ENCODE measurements around the gene CABP4.

CABP4 gene

DNA sequence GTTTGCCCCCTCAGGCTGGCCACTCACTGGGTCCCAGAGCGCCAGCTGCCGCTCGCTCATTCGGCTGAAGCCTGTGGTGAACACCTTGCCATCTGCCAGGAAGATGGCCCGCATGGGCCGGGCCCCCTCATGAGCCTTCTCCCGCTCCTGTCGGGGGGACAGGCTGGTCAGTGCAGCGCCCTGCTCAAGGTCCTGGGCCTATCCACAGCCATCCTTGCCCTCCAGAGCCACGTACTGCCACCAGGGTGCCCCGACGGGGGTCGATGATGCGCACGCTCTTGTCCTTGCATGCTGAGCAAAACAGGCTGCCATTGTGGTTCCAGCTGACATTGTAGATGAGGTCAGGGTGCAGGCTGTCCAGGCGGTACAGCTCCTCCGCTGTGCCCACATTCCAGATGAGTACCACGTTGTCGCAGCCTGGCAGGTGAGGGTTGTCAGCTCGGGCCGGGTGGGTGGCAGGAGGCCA is 14.0 kb upstream of the CABP4 start:
- H3K27me3 ChIP-seq (replicated peaks), result no peaks in the 10 kb centered on the region
- H3K27ac ChIP-seq, result no peak overlapping the region
- no peak overlapping the region for H3K4me3 ChIP-seq (ENCODE audit: low read depth, low read length)
- no peak for TF ChIP-seq CTCF (IDR thresholded peaks at IDR 0.05; ENCODE audit: low read depth, low read length, missing control alignments)
- in situ Hi-C loops (cut with HindIII; ENCODE audit: low pct_ligation_motif_present, low sequenced_read_pairs), result no loop called here
- no peak for DNase-seq
- peaks cover 34% of the 10 kb centered on the region for H3K36me3 ChIP-seq (replicated peaks)

DNA sequence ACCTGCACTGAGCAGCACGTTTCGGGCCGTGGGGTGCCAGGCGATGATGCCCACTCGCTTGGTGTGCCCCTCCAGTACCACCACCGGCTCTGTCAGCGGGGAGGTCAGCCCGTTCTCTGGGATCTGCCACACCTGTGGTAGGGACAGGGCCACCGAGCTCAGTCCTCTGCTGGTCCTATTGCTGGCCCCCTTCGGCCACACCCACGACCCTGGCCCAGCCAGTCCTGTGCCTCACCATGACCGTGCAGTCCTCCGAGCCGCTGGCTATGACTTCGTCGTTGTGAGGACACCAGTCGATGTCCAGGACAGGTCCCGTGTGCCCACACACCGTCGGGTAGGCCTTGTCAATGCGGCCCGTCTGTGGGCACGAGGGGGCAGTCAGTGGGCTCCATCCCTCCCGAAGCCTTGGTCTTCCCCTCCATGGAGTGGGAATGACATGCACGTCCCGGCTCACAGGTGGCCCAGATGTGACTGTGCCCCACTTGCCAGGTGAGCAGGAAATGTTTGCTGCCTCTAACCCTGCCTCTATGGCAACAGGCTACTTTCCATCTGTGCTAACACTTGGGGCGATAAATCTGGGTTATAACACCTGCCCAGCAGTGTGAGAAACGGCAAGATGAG is 13.3 kb upstream of the CABP4 start:
- DNase-seq, result no peak
- TF ChIP-seq CTCF (IDR thresholded peaks at IDR 0.05; ENCODE audit: low read depth, low read length, missing control alignments), result no peak
- Histone ChIP-seq H3K36me3 (replicated peaks) (peaks cover 33% of the 10 kb centered on the region), H3K27ac (no peak overlapping the region), H3K4me3 (ENCODE audit: low read depth, low read length) (no peak overlapping the region), H3K27me3 (replicated peaks) (no peaks in the 10 kb centered on the region)
- in situ Hi-C loops (cut with HindIII; ENCODE audit: low pct_ligation_motif_present, low sequenced_read_pairs), result no loop called here

GRCh38 chr11:67442504-67443404 is 12.4 kb upstream of the CABP4 start:
- Histone ChIP-seq H3K4me3 (ENCODE audit: low read depth, low read length) (peak overlapping the region; percentile 80), H3K36me3 (replicated peaks) (peaks cover 28% of the 10 kb centered on the region), H3K27ac (no peak overlapping the region), H3K27me3 (replicated peaks) (no peaks in the 10 kb centered on the region)
- in situ Hi-C loops (cut with HindIII; ENCODE audit: low pct_ligation_motif_present, low sequenced_read_pairs), result no loop called here
- no peak for DNase-seq
- TF ChIP-seq CTCF (IDR thresholded peaks at IDR 0.05; ENCODE audit: low read depth, low read length, missing control alignments), result no peak

- Histone ChIP-seq H3K27ac (no peak overlapping the region), H3K36me3 (replicated peaks) (peaks cover 5% of the 10 kb centered on the region), H3K27me3 (replicated peaks) (no peaks in the 10 kb centered on the region), H3K4me3 (ENCODE audit: low read depth, low read length) (no peak overlapping the region)
- DNase-seq, result no peak
- in situ Hi-C loops (cut with HindIII; ENCODE audit: low pct_ligation_motif_present, low sequenced_read_pairs), result no loop called here
- no peak for TF ChIP-seq CTCF (IDR thresholded peaks at IDR 0.05; ENCODE audit: low read depth, low read length, missing control alignments)
These were observed 9.6 kb upstream of the CABP4 start for GRCh38 chr11:67445515-67445914.

DNA sequence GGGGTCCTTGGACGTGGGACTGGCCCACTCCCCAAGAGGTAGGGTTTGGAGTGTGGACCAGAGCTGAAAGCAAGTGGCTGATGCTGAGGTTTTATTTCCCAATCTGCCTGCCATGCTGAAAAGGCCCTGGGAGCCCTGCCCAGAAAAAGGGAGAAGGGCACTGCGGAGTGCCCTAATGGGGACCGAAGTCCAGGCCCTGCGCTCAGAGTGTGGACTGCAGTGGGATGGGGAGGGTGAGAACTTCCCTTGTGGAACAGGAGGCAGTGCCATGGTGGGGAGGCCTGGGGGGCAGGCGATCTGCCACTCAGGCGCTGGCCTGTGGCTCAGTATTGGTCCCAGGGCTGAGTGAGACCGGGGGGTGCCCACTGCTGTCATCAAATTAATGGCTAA is 6.9 kb upstream of the CABP4 start:
- no peaks in the 10 kb centered on the region for H3K36me3 ChIP-seq (replicated peaks)
- no peak overlapping the region for H3K4me3 ChIP-seq (ENCODE audit: low read depth, low read length)
- no peak for TF ChIP-seq CTCF (IDR thresholded peaks at IDR 0.05; ENCODE audit: low read depth, low read length, missing control alignments)
- H3K27me3 ChIP-seq (replicated peaks), result no peaks in the 10 kb centered on the region
- no peak for DNase-seq
- no peak overlapping the region for H3K27ac ChIP-seq
- in situ Hi-C loops (cut with HindIII; ENCODE audit: low pct_ligation_motif_present, low sequenced_read_pairs), result no loop called here
